ENCODE measurements around the gene KHSRP.

Gene KHSRP

DNA sequence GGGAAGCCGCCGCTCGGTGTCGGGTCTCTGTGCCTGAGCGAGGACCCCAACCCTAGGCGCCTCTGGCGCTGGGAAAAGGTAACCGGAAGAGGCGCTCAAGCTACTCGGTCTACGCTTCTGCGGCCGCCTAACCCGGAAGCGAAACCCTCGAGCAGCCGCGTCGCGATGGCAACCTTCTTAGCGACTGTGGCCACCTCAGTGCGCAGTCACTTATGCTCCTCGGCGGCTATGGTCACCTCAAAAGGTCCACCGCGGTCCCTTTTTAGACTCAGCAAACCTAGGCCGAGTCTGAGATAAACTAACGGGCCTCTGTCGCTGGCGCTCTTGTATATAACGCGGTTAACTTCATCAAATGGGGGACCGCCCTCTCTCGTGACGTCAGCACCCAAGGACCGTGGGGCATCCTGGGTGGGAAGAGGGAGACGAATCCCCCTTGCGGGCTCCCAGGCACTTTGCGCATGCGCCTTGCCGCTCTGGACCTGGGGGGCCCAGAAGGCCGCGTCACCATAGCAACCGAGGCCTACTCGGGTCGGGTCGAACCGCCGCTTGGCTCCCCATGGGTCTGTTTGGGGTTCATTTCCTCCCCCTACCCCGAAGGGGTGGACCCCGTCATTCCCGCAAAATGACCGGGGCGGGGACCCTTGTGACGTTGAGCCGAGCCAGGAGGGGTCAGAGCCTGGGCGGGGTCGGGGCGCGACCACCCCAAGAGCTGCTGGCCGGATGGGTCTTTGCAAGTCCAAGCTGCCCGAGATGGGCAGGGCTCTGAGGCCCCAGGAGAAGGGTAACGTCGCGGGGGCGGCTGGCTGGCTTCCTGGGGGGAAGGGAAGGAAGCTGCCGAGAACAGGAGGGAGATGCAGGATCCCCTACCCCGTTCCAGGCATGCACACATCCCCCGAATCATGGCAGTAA is 31.3 kb downstream of the KHSRP start, which contains the start of gene GTF2F1:
TSS of gene GTF2F1 (minus strand) at position 91 of the 909 bp plus-strand sequence. CDS start 169 bp downstream, outside the sequence.
- TF ChIP-seq, protein P1, sequence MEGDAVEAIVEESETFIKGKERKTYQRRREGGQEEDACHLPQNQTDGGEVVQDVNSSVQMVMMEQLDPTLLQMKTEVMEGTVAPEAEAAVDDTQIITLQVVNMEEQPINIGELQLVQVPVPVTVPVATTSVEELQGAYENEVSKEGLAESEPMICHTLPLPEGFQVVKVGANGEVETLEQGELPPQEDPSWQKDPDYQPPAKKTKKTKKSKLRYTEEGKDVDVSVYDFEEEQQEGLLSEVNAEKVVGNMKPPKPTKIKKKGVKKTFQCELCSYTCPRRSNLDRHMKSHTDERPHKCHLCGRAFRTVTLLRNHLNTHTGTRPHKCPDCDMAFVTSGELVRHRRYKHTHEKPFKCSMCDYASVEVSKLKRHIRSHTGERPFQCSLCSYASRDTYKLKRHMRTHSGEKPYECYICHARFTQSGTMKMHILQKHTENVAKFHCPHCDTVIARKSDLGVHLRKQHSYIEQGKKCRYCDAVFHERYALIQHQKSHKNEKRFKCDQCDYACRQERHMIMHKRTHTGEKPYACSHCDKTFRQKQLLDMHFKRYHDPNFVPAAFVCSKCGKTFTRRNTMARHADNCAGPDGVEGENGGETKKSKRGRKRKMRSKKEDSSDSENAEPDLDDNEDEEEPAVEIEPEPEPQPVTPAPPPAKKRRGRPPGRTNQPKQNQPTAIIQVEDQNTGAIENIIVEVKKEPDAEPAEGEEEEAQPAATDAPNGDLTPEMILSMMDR (IDR thresholded peaks at IDR 0.05; ENCODE audit: low read depth, low read length), result no peak
- TF ChIP-seq, protein P2, sequence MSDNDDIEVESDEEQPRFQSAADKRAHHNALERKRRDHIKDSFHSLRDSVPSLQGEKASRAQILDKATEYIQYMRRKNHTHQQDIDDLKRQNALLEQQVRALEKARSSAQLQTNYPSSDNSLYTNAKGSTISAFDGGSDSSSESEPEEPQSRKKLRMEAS (IDR thresholded peaks at IDR 0.05; ENCODE audit: low read depth, low read length), result peak; percentile 79
- TF ChIP-seq MYC (IDR thresholded peaks at IDR 0.05; ENCODE audit: low read depth, low read length) (peak; percentile 75), POLR2A (IDR thresholded peaks at IDR 0.05; ENCODE audit: extremely low read depth, insufficient read length) (peak; percentile 43)
- peak within 1 kb of the TSS; percentile 82 for H3K4me3 ChIP-seq (ENCODE audit: low read depth, low read length)

DNA sequence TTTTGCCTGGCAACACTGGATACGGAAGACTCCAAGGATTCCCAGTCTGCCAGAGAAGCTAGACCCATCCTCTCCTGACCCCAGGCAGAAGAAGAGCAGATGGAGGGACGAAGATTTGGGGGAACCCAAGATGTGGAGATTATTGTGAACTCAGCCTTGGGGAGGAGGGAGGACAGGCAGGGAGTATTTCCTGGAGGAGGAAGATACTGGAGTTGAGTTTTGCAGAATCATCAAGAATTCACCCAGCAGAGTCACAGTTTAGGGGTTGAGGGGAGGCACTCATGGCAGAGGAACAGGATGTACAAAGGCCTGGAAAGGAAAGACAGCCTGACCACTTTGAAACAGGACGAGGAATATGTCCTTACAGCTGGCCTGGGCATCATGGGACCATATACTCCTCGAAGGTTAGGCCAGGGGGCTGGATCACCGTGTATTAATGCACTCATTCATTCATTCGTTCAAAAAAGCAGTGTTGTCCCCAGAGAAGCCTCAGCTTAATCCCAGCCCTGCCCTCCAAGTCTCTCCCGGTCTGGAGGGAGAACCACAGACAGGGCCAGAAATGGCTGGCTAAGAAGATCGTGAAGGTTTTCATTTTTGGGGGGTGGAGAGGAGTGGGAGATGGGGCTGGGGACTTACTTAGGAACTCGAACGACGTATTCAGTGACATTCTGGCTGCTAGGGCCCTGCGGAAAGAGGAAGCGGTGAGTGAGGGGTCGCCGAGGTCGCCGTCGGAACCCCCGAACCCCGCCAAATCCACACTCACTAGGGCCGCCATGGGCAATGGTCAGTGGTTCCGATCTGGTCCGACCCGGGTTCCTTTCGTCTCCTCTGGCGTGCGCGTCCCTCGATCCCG is 32.2 kb downstream of the KHSRP start:
- DNase-seq (ENCODE audit: low read depth), result no peak
- TF ChIP-seq POLR2A (IDR thresholded peaks at IDR 0.05; ENCODE audit: extremely low read depth, insufficient read length) (no peak), MYC (IDR thresholded peaks at IDR 0.05; ENCODE audit: low read depth, low read length) (no peak)
- TF ChIP-seq, protein P2 (IDR thresholded peaks at IDR 0.05; ENCODE audit: low read depth, low read length), result no peak
- TF ChIP-seq, protein P1 (IDR thresholded peaks at IDR 0.05; ENCODE audit: low read depth, low read length), result no peak
- H3K4me3 ChIP-seq (ENCODE audit: low read depth, low read length), result peak overlapping the region; percentile 82

More for the DNA sequence above, 31.3 kb downstream of the KHSRP start, which contains the start of gene GTF2F1:
- DNase-seq (ENCODE audit: low read depth), result peak; percentile 90

DNA sequence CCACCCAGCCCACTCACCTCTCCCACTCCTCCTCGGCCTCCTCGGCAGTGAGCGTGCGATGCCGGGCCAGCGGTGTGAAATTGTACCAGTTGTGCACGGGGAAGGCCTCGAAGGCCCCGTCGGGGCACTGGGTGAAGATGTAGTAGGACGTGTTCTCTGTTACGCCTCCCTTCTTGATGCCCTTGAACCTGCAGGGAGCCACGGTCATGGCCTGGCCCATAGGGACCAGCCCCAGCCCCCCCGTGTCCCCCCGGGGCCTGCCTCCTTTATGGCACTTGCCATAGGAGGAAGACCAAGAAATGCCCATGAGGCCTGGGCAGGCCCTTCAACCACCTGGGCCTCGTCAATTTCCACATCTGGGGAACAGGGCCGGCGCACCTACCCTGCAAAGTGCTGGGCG is 37.2 kb downstream of the KHSRP start:
- no peak for DNase-seq (ENCODE audit: low read depth)
- no peak for TF ChIP-seq MYC (IDR thresholded peaks at IDR 0.05; ENCODE audit: low read depth, low read length)
- TF ChIP-seq POLR2A (IDR thresholded peaks at IDR 0.05; ENCODE audit: extremely low read depth, insufficient read length), result no peak
- TF ChIP-seq, protein P1 (IDR thresholded peaks at IDR 0.05; ENCODE audit: low read depth, low read length), result no peak
- TF ChIP-seq, protein P2 (IDR thresholded peaks at IDR 0.05; ENCODE audit: low read depth, low read length), result no peak
- no peak overlapping the region for H3K4me3 ChIP-seq (ENCODE audit: low read depth, low read length)

DNA sequence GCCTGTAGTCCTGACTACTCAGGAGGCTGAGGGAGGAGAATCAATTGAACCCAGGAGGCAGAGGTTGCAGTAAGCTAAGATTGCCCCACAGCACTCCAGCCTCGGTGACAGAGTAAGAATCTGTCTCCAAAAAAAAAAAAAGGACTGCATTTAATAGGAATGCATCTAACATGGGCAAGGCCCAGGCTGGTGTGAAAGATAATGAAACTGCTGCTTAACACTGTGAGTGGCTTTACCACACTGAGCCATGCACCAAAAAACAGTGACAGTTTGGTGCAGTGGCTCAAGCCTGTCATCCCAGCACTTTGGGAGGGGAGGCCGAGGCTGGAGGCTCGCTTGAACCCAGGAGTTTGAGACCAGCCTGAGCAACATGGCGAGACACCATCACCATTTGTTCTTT is 40.2 kb downstream of the KHSRP start:
- DNase-seq (ENCODE audit: low read depth), result no peak
- no peak overlapping the region for H3K4me3 ChIP-seq (ENCODE audit: low read depth, low read length)
- TF ChIP-seq, protein P2 (IDR thresholded peaks at IDR 0.05; ENCODE audit: low read depth, low read length), result no peak
- no peak for TF ChIP-seq MYC (IDR thresholded peaks at IDR 0.05; ENCODE audit: low read depth, low read length)
- TF ChIP-seq, protein P1 (IDR thresholded peaks at IDR 0.05; ENCODE audit: low read depth, low read length), result no peak
- no peak for TF ChIP-seq POLR2A (IDR thresholded peaks at IDR 0.05; ENCODE audit: extremely low read depth, insufficient read length)

DNA sequence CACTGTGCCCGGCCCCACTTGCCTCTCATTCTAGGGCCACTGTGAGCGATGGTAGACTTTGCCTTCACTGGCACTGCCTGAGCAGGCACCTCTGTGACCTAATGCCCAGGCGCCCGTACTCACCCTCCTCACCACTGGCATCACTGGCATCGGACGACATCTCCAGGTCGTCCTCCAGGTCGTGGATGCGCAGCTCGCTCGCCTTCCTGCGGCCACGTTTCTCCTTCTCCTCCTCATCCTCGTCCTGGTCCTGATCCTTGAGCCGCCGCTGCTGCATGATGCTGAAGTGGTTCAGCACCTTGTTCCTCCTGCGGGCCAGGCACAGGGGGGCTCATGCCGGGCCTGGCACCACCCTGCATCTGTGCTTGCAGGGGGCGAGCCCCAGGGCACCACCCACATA is 41.4 kb downstream of the KHSRP start:
- H3K4me3 ChIP-seq (ENCODE audit: low read depth, low read length), result no peak overlapping the region
- DNase-seq (ENCODE audit: low read depth), result no peak
- TF ChIP-seq POLR2A (IDR thresholded peaks at IDR 0.05; ENCODE audit: extremely low read depth, insufficient read length) (no peak), MYC (IDR thresholded peaks at IDR 0.05; ENCODE audit: low read depth, low read length) (no peak)
- TF ChIP-seq, protein P2 (IDR thresholded peaks at IDR 0.05; ENCODE audit: low read depth, low read length), result no peak
- TF ChIP-seq, protein P1 (IDR thresholded peaks at IDR 0.05; ENCODE audit: low read depth, low read length), result no peak
